GM12801 (cell line): ENCODE data around the gene UBXN10.

Source experiments
- CTCF ChIP-seq: IDR thresholded peaks from one replicate; pipeline ENCODE4 v1.5.1; 2011; ENCODE audit warnings: control low read depth; ENCODE audit not compliant: insufficient read length; ENCODE audit errors: extremely low read depth

The UBXN10 gene

GRCh38 chr1:20139776-20140612 lies 45.9 kb upstream of the UBXN10 start:
- TF ChIP-seq CTCF: no peak

GRCh38 chr1:20141001-20141400 lies 44.9 kb upstream of the UBXN10 start:
- no peak for TF ChIP-seq CTCF

- no peak for TF ChIP-seq CTCF
Observed at GRCh38 chr1:20141466-20141865, 44.4 kb upstream of the UBXN10 start.

GRCh38 chr1:20142001-20142710 lies 43.7 kb upstream of the UBXN10 start:
- TF ChIP-seq CTCF: no peak

- no peak for TF ChIP-seq CTCF
Observed at GRCh38 chr1:20143318-20143717, 42.6 kb upstream of the UBXN10 start.

- TF ChIP-seq CTCF: no peak
Observed at GRCh38 chr1:20143734-20144565, 41.9 kb upstream of the UBXN10 start.
